Measurements from ENCODE around the gene ZNF618.

The ZNF618 gene

GRCh38 chr9:113882636-113883164 lies 6.6 kb downstream of the ZNF618 start:
- DNase-seq (ENCODE audit: low read depth in 2 of 2): no peak

GRCh38 chr9:113885183-113886025 lies 9.3 kb downstream of the ZNF618 start:
- DNase-seq (ENCODE audit: low read depth in 2 of 2): no peak

GRCh38 chr9:113886026-113886369 lies 9.9 kb downstream of the ZNF618 start:
- no peak for DNase-seq (ENCODE audit: low read depth in 2 of 2)

GRCh38 chr9:113886466-113886865 lies 10.4 kb downstream of the ZNF618 start:
- no peak for DNase-seq (ENCODE audit: low read depth in 2 of 2)

GRCh38 chr9:113886933-113887332 lies 10.8 kb downstream of the ZNF618 start:
- DNase-seq (ENCODE audit: low read depth in 2 of 2): no peak

GRCh38 chr9:113887436-113887835 lies 11.3 kb downstream of the ZNF618 start:
- DNase-seq (ENCODE audit: low read depth in 2 of 2): no peak

GRCh38 chr9:113888336-113888735 lies 12.2 kb downstream of the ZNF618 start:
- DNase-seq (ENCODE audit: low read depth in 2 of 2): no peak

- DNase-seq (ENCODE audit: low read depth in 2 of 2): no peak
Observed at GRCh38 chr9:113888976-113889375, 12.9 kb downstream of the ZNF618 start.

- no peak for DNase-seq (ENCODE audit: low read depth in 2 of 2)
Observed at GRCh38 chr9:113890704-113891103, 14.6 kb downstream of the ZNF618 start.

- no peak for DNase-seq (ENCODE audit: low read depth in 2 of 2)
Observed at GRCh38 chr9:113892861-113893491, 16.9 kb downstream of the ZNF618 start.

GRCh38 chr9:113894166-113894565 lies 18.1 kb downstream of the ZNF618 start:
- DNase-seq (ENCODE audit: low read depth in 2 of 2): no peak

GRCh38 chr9:113895526-113895925 lies 19.4 kb downstream of the ZNF618 start:
- no peak for DNase-seq (ENCODE audit: low read depth in 2 of 2)

- no peak for DNase-seq (ENCODE audit: low read depth in 2 of 2)
Observed at GRCh38 chr9:113896713-113897112, 20.6 kb downstream of the ZNF618 start.

GRCh38 chr9:113898151-113898550 lies 22.0 kb downstream of the ZNF618 start:
- no peak for DNase-seq (ENCODE audit: low read depth in 2 of 2)

- no peak for DNase-seq (ENCODE audit: low read depth in 2 of 2)
Observed at GRCh38 chr9:113898596-113898995, 22.5 kb downstream of the ZNF618 start.

GRCh38 chr9:113899205-113899604 lies 23.1 kb downstream of the ZNF618 start:
- DNase-seq (ENCODE audit: low read depth in 2 of 2): no peak

GRCh38 chr9:113901221-113901688 lies 25.1 kb downstream of the ZNF618 start:
- DNase-seq (ENCODE audit: low read depth in 2 of 2): no peak

- no peak for DNase-seq (ENCODE audit: low read depth in 2 of 2)
Observed at GRCh38 chr9:113903514-113904077, 27.5 kb downstream of the ZNF618 start.

- DNase-seq (ENCODE audit: low read depth in 2 of 2): no peak
Observed at GRCh38 chr9:113906411-113907110, 30.5 kb downstream of the ZNF618 start.

GRCh38 chr9:113907282-113907681 lies 31.2 kb downstream of the ZNF618 start:
- no peak for DNase-seq (ENCODE audit: low read depth in 2 of 2)

- no peak for DNase-seq (ENCODE audit: low read depth in 2 of 2)
Observed at GRCh38 chr9:113909421-113909820, 33.3 kb downstream of the ZNF618 start.

GRCh38 chr9:113910036-113910639 lies 34.0 kb downstream of the ZNF618 start:
- DNase-seq (ENCODE audit: low read depth in 2 of 2): no peak

Measured in stimulated activated CD4-positive, alpha-beta T cell treated with anti-CD3 and anti-CD28 coated beads, Interleukin-12 subunit alpha, Interleukin-12 subunit beta, amount 100 ng/mL, for 24 hours (primary cell).